NT2/D1 (cell line): ENCODE results near the gene CFAP65.

ENCODE experiments used
- DNase-seq: peaks from one replicate; pipeline ENCODE4 v3.0.0-alpha.2; 2011; ENCODE audit warnings: low read depth, low spot score
- H3K27me3 ChIP-seq: 2 replicates; pipeline ENCODE4 v1.6.0; 2011; ENCODE audit warnings: mild to moderate bottlenecking; ENCODE audit not compliant: insufficient read length, insufficient read depth
- H3K36me3 ChIP-seq: 2 replicates; pipeline ENCODE4 v1.6.1; 2011; ENCODE audit warnings: mild to moderate bottlenecking, low read length, mixed read lengths; ENCODE audit not compliant: insufficient read depth, insufficient read length
- H3K4me1 ChIP-seq: 2 replicates; pipeline ENCODE4 v1.5.1; 2011; ENCODE audit not compliant: insufficient read depth, insufficient read length
- H3K4me3 ChIP-seq: 2 replicates; pipeline ENCODE4 v1.5.1; 2011; ENCODE audit warnings: low read depth; ENCODE audit not compliant: insufficient read length
- H3K9ac ChIP-seq: 2 replicates; pipeline ENCODE4 v1.6.0; 2011; ENCODE audit warnings: low read depth; ENCODE audit not compliant: insufficient read length
- H3K9me3 ChIP-seq: 2 replicates; pipeline ENCODE4 v1.5.1; 2011; ENCODE audit warnings: mild to moderate bottlenecking, low read length; ENCODE audit not compliant: insufficient read depth
- SUZ12 ChIP-seq: IDR thresholded peaks from 2 replicates; pipeline ENCODE4 v1.6.1; 2011; ENCODE audit not compliant: insufficient read length, insufficient read depth; ENCODE audit errors: extremely low read depth
- YY1 ChIP-seq: IDR thresholded peaks from 2 replicates; pipeline ENCODE4 v1.6.1; 2011; ENCODE audit not compliant: insufficient read length, insufficient read depth
- ZNF274 ChIP-seq: IDR thresholded peaks from 2 replicates; pipeline ENCODE4 v1.6.1; 2011; ENCODE audit warnings: mild to moderate bottlenecking, low read depth, low read length

CFAP65 gene

GRCh38 chr2:218991674-218992168 lies 49.6 kb downstream of the CFAP65 start:
- no peaks in the 10 kb centered on the region for H3K36me3 ChIP-seq
- no peak overlapping the region for H3K4me3 ChIP-seq
- no peak for DNase-seq
- H3K27me3 ChIP-seq, result peaks cover 100% of the 10 kb centered on the region
- no peak overlapping the region for H3K9ac ChIP-seq
- no peaks in the 10 kb centered on the region for H3K9me3 ChIP-seq
- H3K4me1 ChIP-seq, result peaks cover 9% of the 10 kb centered on the region
- TF ChIP-seq ZNF274, result no peak
- TF ChIP-seq YY1, result no peak
- TF ChIP-seq SUZ12, result no peak

DNA sequence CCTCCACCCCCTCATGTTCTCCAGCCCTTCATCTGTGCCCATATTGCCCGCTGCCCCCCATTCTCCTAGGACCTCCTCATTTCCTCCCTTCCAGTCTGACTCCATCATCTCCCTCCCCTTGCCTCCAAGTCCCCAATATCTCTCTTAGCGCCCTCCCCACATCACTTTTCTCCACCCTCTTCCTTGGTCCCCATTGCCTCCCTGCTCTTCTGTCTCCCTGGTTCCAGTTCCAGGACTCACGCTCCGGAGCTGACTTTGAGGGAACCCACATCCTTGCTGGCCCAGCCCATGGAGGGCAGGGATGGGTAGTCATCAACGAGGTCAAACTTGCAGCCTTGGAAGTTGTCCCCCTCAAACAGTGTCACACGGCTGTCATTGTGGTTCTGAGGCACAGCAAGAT lies 50.7 kb downstream of the CFAP65 start:
- Histone ChIP-seq H3K4me3 (no peak overlapping the region), H3K27me3 (peaks cover 100% of the 10 kb centered on the region), H3K9me3 (no peaks in the 10 kb centered on the region), H3K4me1 (peaks cover 4% of the 10 kb centered on the region), H3K36me3 (no peaks in the 10 kb centered on the region), H3K9ac (no peak overlapping the region)
- no peak for TF ChIP-seq ZNF274
- no peak for TF ChIP-seq YY1
- TF ChIP-seq SUZ12, result no peak
- no peak for DNase-seq

GRCh38 chr2:218990052-218990451 lies 51.3 kb downstream of the CFAP65 start:
- peaks cover 4% of the 10 kb centered on the region for H3K4me1 ChIP-seq
- peaks cover 99% of the 10 kb centered on the region for H3K27me3 ChIP-seq
- no peak overlapping the region for H3K9ac ChIP-seq
- H3K9me3 ChIP-seq, result no peaks in the 10 kb centered on the region
- no peak overlapping the region for H3K4me3 ChIP-seq
- TF ChIP-seq YY1, result no peak
- no peak for TF ChIP-seq ZNF274
- no peak for TF ChIP-seq SUZ12
- H3K36me3 ChIP-seq, result no peaks in the 10 kb centered on the region
- no peak for DNase-seq

- Histone ChIP-seq H3K4me1 (peaks cover 10% of the 10 kb centered on the region), H3K9me3 (no peaks in the 10 kb centered on the region), H3K9ac (no peak overlapping the region), H3K4me3 (no peak overlapping the region), H3K36me3 (no peaks in the 10 kb centered on the region), H3K27me3 (peaks cover 98% of the 10 kb centered on the region)
- TF ChIP-seq SUZ12 (no peak), ZNF274 (no peak), YY1 (no peak)
- no peak for DNase-seq
Measured at GRCh38 chr2:218988650-218989049, 52.7 kb downstream of the CFAP65 start.

DNA sequence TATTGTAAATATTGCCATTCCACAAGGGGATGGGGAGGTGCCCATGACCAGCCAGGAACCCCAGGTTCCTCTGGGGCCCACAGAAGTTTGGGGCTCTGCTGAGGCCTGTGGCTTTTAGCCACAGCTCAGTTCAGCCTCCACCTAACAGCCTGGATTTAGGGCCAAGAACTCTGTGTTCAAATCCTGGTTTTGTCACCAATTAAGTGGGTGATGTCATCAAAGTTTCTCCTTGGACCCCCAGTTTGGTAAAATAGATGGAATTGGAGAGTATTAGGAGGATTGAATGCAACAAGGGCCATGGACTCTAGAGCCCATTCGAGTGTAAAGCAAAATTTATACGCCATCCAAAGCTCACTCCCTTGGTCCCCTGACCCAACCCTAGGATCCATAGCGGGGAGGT lies 53.2 kb downstream of the CFAP65 start:
- Histone ChIP-seq H3K27me3 (peaks cover 98% of the 10 kb centered on the region), H3K9me3 (no peaks in the 10 kb centered on the region), H3K4me1 (peaks cover 10% of the 10 kb centered on the region), H3K36me3 (no peaks in the 10 kb centered on the region), H3K4me3 (no peak overlapping the region), H3K9ac (no peak overlapping the region)
- no peak for DNase-seq
- TF ChIP-seq YY1, result no peak
- TF ChIP-seq SUZ12, result no peak
- TF ChIP-seq ZNF274, result no peak

DNA sequence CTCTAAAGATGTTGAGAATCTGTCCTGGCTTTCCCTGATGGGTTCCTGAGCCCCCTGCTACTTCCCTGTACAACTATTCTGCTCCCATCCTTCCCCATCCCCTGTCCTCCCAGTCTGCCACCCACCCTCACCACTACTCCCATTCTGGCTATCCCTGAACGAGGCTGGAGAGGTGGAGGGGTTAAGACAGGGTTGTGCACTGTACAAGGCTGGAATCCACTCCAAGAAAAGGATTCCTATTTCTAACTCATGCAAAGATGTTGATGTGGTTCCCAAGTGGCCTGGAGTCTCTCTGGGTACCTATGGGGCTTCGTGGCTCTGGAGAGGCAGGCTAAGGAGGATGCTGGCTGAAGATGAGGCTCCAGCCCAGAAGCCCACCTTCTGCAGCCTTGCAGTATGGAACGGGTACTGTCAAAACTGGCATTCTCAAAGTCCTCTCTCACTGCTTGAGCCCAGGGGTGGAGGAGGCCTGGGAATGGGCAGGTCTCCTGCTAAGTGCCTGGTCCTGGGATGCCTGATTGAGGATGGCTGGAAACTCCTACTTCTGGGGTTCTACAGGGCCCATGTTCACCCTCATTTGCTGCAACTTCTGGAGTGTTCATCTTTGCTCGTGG lies 55.1 kb downstream of the CFAP65 start:
- DNase-seq, result no peak
- no peaks in the 10 kb centered on the region for H3K9me3 ChIP-seq
- H3K27me3 ChIP-seq, result peaks cover 98% of the 10 kb centered on the region

DNA sequence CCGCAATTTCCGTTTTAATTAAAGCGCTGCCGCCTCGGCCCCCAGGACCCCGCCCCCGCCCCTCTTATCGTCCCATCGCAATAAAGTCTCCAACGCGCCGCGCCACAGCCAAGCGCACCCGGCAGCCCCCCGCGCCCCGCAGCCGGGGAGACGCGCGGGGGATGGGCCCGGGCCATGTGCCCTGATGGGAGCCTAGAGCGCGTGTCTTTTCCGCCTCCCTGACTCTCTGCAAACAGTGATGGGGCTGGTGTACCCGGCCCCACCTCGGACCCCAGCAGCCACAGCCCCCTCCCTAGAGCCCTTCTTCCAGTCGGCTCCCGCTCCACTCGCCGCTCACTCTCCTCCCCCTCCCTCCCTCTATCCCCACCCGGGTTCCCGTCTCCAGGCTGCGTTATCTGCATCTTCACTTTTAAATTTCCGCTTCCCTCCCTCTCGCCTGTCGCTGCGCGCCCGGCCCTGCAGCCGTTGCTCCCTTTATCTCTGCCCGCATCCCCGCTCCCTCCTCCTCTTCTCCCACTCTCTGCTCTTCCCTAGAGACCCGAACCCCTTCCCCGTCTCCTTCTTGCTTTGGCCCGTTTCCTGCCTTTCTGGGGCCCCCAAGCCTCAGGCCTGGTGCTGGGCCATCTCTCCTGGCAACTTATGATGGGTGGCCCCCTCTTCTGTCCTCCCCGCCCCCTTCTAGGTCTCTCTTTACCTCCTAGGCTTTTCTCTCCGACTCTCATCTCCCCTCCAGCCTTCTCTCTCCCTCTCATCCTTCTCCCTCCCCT lies 55.8 kb downstream of the CFAP65 start:
- no peaks in the 10 kb centered on the region for H3K9me3 ChIP-seq
- no peak for TF ChIP-seq ZNF274
- no peak for TF ChIP-seq YY1
- TF ChIP-seq SUZ12, result peak; percentile 97
- H3K4me3 ChIP-seq, result peak overlapping the region; percentile 38
- H3K4me1 ChIP-seq, result peaks cover 20% of the 10 kb centered on the region
- peaks cover 98% of the 10 kb centered on the region for H3K27me3 ChIP-seq
- DNase-seq, result no peak
- no peaks in the 10 kb centered on the region for H3K36me3 ChIP-seq
- no peak overlapping the region for H3K9ac ChIP-seq

More for the DNA sequence above, 55.1 kb downstream of the CFAP65 start:
- Histone ChIP-seq H3K9ac (no peak overlapping the region), H3K4me1 (peaks cover 20% of the 10 kb centered on the region), H3K36me3 (no peaks in the 10 kb centered on the region), H3K4me3 (no peak overlapping the region)
- TF ChIP-seq YY1 (no peak), ZNF274 (no peak), SUZ12 (no peak)
